Osteocyte (in vitro differentiated cells): ENCODE results near the gene PFKFB2. TPM values are rescaled to one million over a fixed set of nuclear protein-coding genes. Genes with fewer than 3 reads are reported as not detected.

Source experiments
- DNase-seq: peaks from one replicate; pipeline ENCODE4 v3.0.0; 2021; ENCODE audit warnings: mixed read lengths; ENCODE audit not compliant: unreplicated experiment; ENCODE audit errors: extremely low spot score
- H3K27ac Mint-ChIP-seq: one replicate; pipeline ENCODE4 v1.8.0; 2021; ENCODE audit warnings: mild to moderate bottlenecking, mixed read lengths; ENCODE audit not compliant: unreplicated experiment
- H3K27me3 Mint-ChIP-seq: one replicate; pipeline ENCODE4 v1.8.0; 2021; ENCODE audit warnings: mixed read lengths; ENCODE audit not compliant: unreplicated experiment
- H3K36me3 Mint-ChIP-seq: one replicate; pipeline ENCODE4 v1.8.0; 2021; ENCODE audit warnings: mixed read lengths; ENCODE audit not compliant: unreplicated experiment
- H3K4me1 Mint-ChIP-seq: one replicate; pipeline ENCODE4 v1.8.0; 2021; ENCODE audit warnings: mixed read lengths; ENCODE audit not compliant: unreplicated experiment
- H3K4me3 Mint-ChIP-seq: one replicate; pipeline ENCODE4 v1.8.0; 2021; ENCODE audit warnings: mild to moderate bottlenecking, moderate library complexity, mixed read lengths; ENCODE audit not compliant: unreplicated experiment
- H3K9me3 Mint-ChIP-seq: one replicate; pipeline ENCODE4 v1.8.0; 2021; ENCODE audit warnings: mixed read lengths; ENCODE audit not compliant: unreplicated experiment
- CTCF ChIP-seq: fragments of 200-600 bp; sonication (generic); IDR thresholded peaks from 2 replicates; pipeline ENCODE4 v1.5.0; 2021; ENCODE audit warnings: antibody characterized with exemption, mild to moderate bottlenecking, moderate library complexity
- total RNA-seq: library from RNA; stranded (reverse); gene quantifications from 2 replicates; pipeline ENCODE4 v1.2.1, GENCODE V29; 2021

PFKFB2 gene
- total RNA-seq, 1 donor from 2014 or later = 15.8 TPM

GRCh38 chr1:207056673-207057072, 3.6 kb downstream of the PFKFB2 start:
- Mint-ChIP-seq H3K27me3 (no peaks in the 10 kb centered on the region), H3K4me3 (no peak overlapping the region), H3K4me1 (peaks cover 18% of the 10 kb centered on the region)

GRCh38 chr1:207058252-207058651, 5.2 kb downstream of the PFKFB2 start:
- peaks cover 15% of the 10 kb centered on the region for H3K36me3 Mint-ChIP-seq
- H3K27ac Mint-ChIP-seq = no peak overlapping the region
- peaks cover 4% of the 10 kb centered on the region for H3K4me1 Mint-ChIP-seq
- DNase-seq = no peak
- no peak for TF ChIP-seq CTCF
- no peak overlapping the region for H3K4me3 Mint-ChIP-seq
- no peaks in the 10 kb centered on the region for H3K9me3 Mint-ChIP-seq
- H3K27me3 Mint-ChIP-seq = no peaks in the 10 kb centered on the region

More at GRCh38 chr1:207056673-207057072, 3.6 kb downstream of the PFKFB2 start:
- Mint-ChIP-seq H3K27ac (no peak overlapping the region), H3K36me3 (peaks cover 6% of the 10 kb centered on the region), H3K9me3 (no peaks in the 10 kb centered on the region)
- no peak for DNase-seq
- TF ChIP-seq CTCF = no peak

- no peak for TF ChIP-seq CTCF
- DNase-seq = no peak
- no peaks in the 10 kb centered on the region for H3K27me3 Mint-ChIP-seq
- no peak overlapping the region for H3K4me3 Mint-ChIP-seq
- H3K36me3 Mint-ChIP-seq = peaks cover 20% of the 10 kb centered on the region
- no peak overlapping the region for H3K27ac Mint-ChIP-seq
- no peaks in the 10 kb centered on the region for H3K9me3 Mint-ChIP-seq
- no peaks in the 10 kb centered on the region for H3K4me1 Mint-ChIP-seq
Measured at GRCh38 chr1:207058878-207059867, 6.1 kb downstream of the PFKFB2 start.

- no peak overlapping the region for H3K27ac Mint-ChIP-seq
- H3K9me3 Mint-ChIP-seq = no peaks in the 10 kb centered on the region
- no peak for TF ChIP-seq CTCF
Measured at GRCh38 chr1:207059881-207060280, 6.8 kb downstream of the PFKFB2 start.

GRCh38 chr1:207060596-207060995, 7.5 kb downstream of the PFKFB2 start:
- no peak overlapping the region for H3K4me3 Mint-ChIP-seq
- no peaks in the 10 kb centered on the region for H3K27me3 Mint-ChIP-seq
- DNase-seq = no peak
- no peak for TF ChIP-seq CTCF
- peaks cover 30% of the 10 kb centered on the region for H3K36me3 Mint-ChIP-seq
- H3K9me3 Mint-ChIP-seq = no peaks in the 10 kb centered on the region
- H3K4me1 Mint-ChIP-seq = no peaks in the 10 kb centered on the region
- no peak overlapping the region for H3K27ac Mint-ChIP-seq

More at GRCh38 chr1:207059881-207060280, 6.8 kb downstream of the PFKFB2 start:
- no peaks in the 10 kb centered on the region for H3K4me1 Mint-ChIP-seq
- H3K27me3 Mint-ChIP-seq = no peaks in the 10 kb centered on the region
- H3K4me3 Mint-ChIP-seq = no peak overlapping the region
- H3K36me3 Mint-ChIP-seq = peaks cover 26% of the 10 kb centered on the region
- no peak for DNase-seq
